HG03521 (cell line): Measurements from ENCODE around the gene ODAD3.

ENCODE experiments used
- ATAC-seq: cut with Tn5 transposase; IDR thresholded peaks from one replicate; pipeline ENCODE4 v1.9.1; 2021; ENCODE audit warnings: mild to moderate bottlenecking, moderate library complexity; ENCODE audit not compliant: unreplicated experiment

ODAD3 gene

GRCh38 chr19:11378319-11379189 lies 56.4 kb downstream of the ODAD3 start:
- no peak for ATAC-seq

- no peak for ATAC-seq
Measured at GRCh38 chr19:11377756-11378155, 57.2 kb downstream of the ODAD3 start.

- no peak for ATAC-seq
Measured at GRCh38 chr19:11377237-11377636, 57.7 kb downstream of the ODAD3 start.

- no peak for ATAC-seq
Measured at GRCh38 chr19:11375143-11375948, 59.6 kb downstream of the ODAD3 start.

GRCh38 chr19:11374433-11375142 lies 60.3 kb downstream of the ODAD3 start, which contains the start of gene SWSAP1:
TSS of gene SWSAP1 (plus strand) at chr19:11374666. CDS start at chr19:11374681, 15 bp downstream.
- ATAC-seq = peak; percentile 86

GRCh38 chr19:11373885-11374432 lies 61.0 kb downstream of the ODAD3 start:
- ATAC-seq = no peak

GRCh38 chr19:11373166-11373884 lies 61.6 kb downstream of the ODAD3 start:
- no peak for ATAC-seq

- no peak for ATAC-seq
Measured at GRCh38 chr19:11370744-11371143, 64.2 kb downstream of the ODAD3 start.
